Jurkat, Clone E6-1 (cell line): ENCODE data around the gene ZMYND11.

Experiments
- DNase-seq: peaks from one replicate; pipeline ENCODE4 v3.0.0-alpha.2; 2011; ENCODE audit warnings: low read depth, low spot score
- H3K4me3 ChIP-seq: 2 replicates; pipeline ENCODE4 v1.5.1; 2011; ENCODE audit warnings: mild to moderate bottlenecking, low read length, control low read depth, moderate library complexity

Gene ZMYND11

GRCh38 chr10:271722-272121, 136.5 kb downstream of the ZMYND11 start:
- no peak overlapping the region for H3K4me3 ChIP-seq
- no peak for DNase-seq

DNA sequence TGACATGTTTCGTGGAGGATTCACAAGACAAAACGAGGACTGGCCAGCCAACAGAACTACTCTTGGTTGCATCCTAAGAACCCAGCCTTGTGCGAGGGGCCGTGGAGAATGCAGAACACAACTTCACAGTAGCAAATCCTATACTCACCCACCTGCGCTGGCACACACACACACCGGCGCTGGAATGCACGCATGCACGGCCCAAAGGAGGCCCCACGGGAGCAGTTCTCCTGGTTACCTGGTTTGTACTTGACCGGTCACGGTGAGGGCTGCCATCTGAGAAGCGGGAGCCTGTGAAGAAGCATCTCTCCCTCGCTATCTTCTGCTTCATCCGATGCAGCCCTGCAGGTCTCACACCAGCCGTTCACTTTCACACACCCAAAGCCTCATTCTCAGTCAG, 137.8 kb downstream of the ZMYND11 start:
- H3K4me3 ChIP-seq, result no peak overlapping the region
- no peak for DNase-seq

GRCh38 chr10:274866-275265, 139.6 kb downstream of the ZMYND11 start:
- DNase-seq, result no peak
- no peak overlapping the region for H3K4me3 ChIP-seq

DNA sequence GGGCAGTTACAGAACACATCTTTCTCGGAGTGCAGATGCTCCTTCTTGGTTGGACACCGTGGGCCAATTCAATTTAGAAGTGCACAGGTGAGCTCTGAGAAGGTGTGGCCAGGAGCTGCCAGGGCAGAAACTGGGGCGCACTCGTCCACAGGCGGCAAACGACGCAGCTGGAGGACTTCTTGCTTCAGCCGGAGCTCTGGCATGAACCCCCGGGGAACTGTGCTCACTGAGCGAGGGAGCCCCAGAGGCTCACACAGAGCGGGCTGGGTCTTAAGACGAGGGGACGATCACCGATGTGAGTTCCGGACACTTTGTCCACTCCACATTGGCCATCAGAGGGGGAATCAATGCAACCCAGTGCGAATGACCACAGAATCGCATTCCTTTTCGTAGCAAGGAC, 140.4 kb downstream of the ZMYND11 start:
- no peak for DNase-seq
- H3K4me3 ChIP-seq, result no peak overlapping the region

GRCh38 chr10:277963-278362, 142.7 kb downstream of the ZMYND11 start:
- DNase-seq, result no peak

DNA sequence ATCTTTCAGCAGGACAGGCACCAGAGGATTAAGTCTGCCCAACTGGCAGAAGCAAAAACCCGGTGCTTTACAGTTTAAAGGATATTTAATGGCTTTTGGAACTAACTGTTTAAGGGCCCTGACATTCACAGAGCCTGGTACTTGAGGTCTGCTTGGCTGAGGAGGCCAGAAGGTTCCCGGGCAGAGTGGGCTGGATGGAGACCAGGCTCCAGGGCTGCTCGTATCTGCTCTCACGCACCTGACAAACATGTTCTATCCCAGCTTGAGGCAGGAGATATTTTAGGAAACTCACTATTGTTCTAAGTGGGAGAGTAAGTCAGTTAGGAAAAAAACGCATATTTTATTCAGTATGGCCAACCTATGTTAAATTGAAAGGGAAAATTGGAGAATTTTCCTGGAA, 143.5 kb downstream of the ZMYND11 start:
- no peak for DNase-seq

More at GRCh38 chr10:277963-278362, 142.7 kb downstream of the ZMYND11 start:
- H3K4me3 ChIP-seq, result no peak overlapping the region

GRCh38 chr10:279232-279631, 144.0 kb downstream of the ZMYND11 start:
- no peak overlapping the region for H3K4me3 ChIP-seq
- no peak for DNase-seq

More for the DNA sequence above, 143.5 kb downstream of the ZMYND11 start:
- no peak overlapping the region for H3K4me3 ChIP-seq

GRCh38 chr10:279655-280054, 144.4 kb downstream of the ZMYND11 start:
- no peak for DNase-seq
- no peak overlapping the region for H3K4me3 ChIP-seq

DNA sequence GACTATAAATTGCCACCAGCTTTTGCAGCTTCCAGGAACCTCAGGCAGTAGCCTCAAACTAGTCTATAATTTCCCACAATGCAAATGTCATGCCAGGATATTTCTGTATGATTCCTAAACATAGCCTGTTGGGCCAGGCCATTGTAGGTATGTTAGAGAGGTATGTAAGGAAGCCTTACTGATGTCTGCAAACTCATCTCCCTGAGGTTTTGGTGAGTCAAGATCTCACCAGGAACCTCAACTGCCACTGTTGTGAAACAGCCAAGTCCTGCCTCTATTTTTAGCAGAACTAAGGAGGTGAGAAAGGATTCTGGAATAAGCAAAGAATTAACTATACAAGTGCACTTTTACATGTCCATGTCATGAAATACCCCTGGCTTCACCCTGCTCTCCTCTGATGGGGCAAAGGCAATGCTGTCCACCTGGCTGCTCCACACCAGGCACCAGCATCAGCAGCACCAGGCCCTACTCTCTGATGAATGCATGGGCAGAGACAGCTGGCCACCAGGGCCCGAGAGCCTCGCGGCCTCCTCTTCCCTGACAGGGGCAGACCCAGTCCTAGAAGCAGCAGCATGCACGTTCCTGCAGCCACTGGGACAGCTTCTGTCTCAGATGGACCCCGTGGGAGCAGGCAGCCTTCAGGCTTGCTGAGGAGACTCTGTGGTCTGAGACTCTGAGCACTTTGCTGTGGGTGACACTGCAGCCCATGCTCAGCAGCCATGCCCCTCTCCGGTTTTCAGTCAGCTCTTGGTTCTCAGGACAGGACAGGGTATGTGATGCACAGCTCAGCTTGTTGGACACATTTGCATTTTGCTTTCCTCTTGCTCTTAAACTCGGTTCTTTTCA, 147.3 kb downstream of the ZMYND11 start:
- no peak for DNase-seq
- no peak overlapping the region for H3K4me3 ChIP-seq

DNA sequence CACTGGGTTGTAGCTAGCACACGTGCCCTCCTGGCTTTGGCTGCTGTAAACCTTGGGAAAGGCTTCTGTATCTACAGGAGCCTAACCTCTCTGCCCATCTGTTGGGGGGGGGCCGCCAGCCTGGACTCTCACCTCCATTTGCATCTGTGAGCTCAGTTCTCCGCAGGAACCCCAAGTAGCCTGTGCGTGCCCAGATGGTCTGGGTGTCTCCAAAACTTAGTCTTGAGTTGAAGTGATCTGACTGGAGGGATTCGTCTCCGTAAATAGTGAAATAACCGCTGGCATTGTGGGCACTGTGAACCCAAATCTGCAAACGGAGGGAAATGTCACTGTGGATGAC, 147.9 kb downstream of the ZMYND11 start:
- H3K4me3 ChIP-seq, result no peak overlapping the region
- DNase-seq, result no peak

DNA sequence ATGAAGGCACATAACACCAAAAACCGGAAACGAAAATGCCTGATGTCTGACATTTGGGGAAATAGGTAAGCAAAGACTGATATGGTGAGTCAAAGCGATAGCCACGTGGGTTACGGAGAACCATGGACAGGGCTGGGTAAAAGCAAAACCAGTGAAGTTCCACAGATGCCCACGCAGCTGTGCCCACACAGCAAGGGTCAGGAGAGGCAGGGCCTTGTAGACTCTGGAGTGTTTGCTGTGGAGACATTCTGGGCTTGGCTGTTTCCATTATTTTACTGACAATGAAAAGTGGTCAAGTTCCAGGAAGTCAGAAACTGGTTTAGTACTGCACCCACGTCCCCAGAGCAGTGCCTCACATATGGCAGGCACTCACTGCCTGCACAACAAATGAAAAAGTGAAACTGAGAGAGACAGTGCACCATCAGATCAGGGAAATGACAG, 148.7 kb downstream of the ZMYND11 start:
- DNase-seq, result no peak
- H3K4me3 ChIP-seq, result no peak overlapping the region

GRCh38 chr10:285216-285615, 150.0 kb downstream of the ZMYND11 start:
- DNase-seq, result no peak
- no peak overlapping the region for H3K4me3 ChIP-seq

DNA sequence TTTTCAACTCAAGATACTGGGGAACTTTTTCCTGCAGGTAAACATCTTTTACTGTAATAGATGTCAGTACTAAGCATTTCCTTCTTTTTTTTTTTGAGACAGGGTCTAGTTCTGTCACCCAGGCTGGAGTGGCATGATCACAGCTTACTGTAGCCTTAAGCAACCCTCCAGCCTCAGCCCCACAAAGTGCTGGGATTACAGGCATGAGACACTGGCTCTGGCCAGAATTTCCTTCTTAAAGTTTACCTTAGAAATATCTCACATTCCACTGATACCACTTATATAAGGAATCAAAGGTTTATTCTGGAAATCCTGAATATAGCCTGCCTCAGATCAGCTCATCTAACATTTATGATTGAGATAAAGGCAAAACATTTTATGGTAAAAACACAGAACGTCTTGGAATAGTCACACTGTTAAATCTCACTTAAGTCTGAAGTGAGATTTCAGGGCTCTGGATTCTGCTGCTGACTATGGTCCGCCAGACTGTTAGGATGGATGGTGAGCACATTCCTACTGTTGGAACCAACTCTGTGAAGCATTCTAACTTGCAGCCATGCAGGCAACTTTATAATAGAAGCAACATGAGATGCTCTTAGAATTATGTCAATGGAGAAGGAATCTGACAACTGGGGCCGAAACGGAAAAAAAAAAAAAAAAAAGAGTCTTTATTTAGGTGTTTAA, 151.9 kb downstream of the ZMYND11 start:
- no peak overlapping the region for H3K4me3 ChIP-seq
- no peak for DNase-seq

- DNase-seq, result no peak
- no peak overlapping the region for H3K4me3 ChIP-seq
These were observed 152.6 kb downstream of the ZMYND11 start for GRCh38 chr10:287814-288213.

DNA sequence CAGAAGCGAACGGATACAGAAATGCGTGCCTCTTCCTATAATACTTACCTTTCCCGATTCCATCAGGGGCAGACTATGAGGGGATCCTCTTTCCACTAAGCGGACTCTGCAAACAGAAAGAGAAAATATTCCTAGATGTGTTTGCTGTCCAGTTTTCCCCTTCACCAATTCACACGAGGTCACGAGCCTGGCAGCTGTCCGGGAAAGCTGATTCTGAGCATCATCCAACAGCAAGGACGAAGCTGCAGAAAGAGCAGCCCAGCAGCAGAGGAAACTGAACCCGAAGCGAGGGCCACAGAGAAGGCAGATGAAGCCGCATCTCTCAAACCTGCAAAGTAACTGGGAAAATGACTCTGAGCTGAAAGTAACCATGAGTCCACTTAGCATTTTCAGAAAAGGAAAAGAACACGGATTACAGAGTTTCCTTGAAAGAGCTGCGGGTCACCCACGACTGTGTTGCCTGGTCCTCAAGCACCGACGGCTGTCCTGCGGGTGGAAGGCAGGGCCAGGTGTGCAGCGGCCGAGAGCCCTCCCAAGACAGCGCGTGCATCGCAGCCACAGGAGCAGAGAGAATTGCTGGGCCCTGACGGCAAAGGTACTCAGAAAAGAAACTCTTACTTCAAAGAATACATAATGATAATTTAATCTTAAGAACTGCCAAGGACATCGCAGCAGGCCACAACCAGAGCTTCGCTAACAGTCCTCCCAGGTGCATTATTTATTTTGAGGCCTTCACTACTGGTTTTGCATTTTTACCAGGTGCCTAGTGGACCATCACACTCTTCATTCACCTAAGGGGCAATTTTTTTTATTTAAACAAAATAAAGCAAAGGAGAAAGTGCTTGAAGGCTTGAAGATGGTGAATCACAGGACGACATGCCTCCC, 153.3 kb downstream of the ZMYND11 start:
- no peak for DNase-seq
- H3K4me3 ChIP-seq, result no peak overlapping the region

GRCh38 chr10:289581-289980, 154.3 kb downstream of the ZMYND11 start:
- H3K4me3 ChIP-seq, result no peak overlapping the region
- DNase-seq, result no peak

GRCh38 chr10:290026-290725, 154.9 kb downstream of the ZMYND11 start:
- no peak overlapping the region for H3K4me3 ChIP-seq
- DNase-seq, result no peak

GRCh38 chr10:293636-294035, 158.4 kb downstream of the ZMYND11 start:
- DNase-seq, result no peak
- H3K4me3 ChIP-seq, result no peak overlapping the region

GRCh38 chr10:297567-297966, 162.3 kb downstream of the ZMYND11 start:
- H3K4me3 ChIP-seq, result no peak overlapping the region
- DNase-seq, result no peak
